ENCODE data around the gene JAKMIP2.

- TF ChIP-seq CTCF (IDR thresholded peaks at IDR 0.05) (no peak), POLR2A (IDR thresholded peaks at IDR 0.05) (no peak)
These were observed 156.1 kb downstream of the JAKMIP2 start for GRCh38 chr5:147626464-147626863.

All from Peyer's patch (tissue), 4 donors.